Stimulated activated CD4-positive, alpha-beta T cell treated with anti-CD3 and anti-CD28 coated beads, TNF-alpha, amount 100 ng/mL, for 24 hours (primary cell): ENCODE results near the gene LRRC19.

Source experiments
- DNase-seq, 3 experiments: peaks; one replicate each; pipeline ENCODE4 v3.0.0-alpha.2; 2020; ENCODE audit warnings: low read depth in 3 of 3

Gene LRRC19, protein sequence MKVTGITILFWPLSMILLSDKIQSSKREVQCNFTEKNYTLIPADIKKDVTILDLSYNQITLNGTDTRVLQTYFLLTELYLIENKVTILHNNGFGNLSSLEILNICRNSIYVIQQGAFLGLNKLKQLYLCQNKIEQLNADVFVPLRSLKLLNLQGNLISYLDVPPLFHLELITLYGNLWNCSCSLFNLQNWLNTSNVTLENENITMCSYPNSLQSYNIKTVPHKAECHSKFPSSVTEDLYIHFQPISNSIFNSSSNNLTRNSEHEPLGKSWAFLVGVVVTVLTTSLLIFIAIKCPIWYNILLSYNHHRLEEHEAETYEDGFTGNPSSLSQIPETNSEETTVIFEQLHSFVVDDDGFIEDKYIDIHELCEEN

DNA sequence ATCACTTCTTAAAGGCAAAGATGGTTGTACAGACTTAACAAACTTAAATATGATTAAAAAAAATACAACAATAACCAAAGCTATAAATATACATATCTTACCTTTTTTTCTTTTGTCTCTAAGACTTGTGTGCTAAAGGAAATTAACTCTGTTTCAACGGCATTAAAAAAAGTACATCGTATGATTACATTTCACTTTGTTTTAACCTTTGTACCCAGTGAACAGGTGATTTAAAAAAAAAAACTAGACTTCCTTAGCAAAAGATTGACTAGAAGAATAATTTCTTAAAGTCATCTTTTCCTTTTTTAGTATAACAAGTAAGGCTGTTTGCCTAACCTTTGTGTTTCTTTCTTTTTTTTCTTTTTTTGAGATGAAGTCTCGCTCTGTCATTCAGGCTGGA lies at the start of gene LRRC19:
TSS of gene LRRC19 (minus strand) at position 182 of the 400 bp plus-strand sequence. CDS start 5,978 bp downstream, outside the sequence.
- no peak for DNase-seq

DNA sequence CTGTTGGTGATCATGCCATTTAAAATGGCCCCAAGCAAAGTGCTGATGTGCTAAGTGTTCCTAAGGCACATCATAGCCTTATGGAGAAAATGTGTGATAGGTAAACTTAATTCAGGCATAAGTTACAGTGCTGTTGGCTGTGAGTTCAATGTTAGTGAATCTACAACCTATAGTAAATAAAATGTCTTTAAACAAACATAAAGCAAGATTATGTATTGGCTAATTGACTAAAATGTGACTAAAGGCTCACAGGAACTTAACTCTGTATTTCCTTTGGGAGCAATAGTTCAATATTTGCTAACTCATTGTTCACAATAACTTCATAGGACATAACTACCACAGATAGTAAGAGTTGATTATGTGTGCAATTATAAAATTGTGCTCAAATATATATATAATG lies 49.4 kb upstream of the LRRC19 start:
- DNase-seq = no peak

DNA sequence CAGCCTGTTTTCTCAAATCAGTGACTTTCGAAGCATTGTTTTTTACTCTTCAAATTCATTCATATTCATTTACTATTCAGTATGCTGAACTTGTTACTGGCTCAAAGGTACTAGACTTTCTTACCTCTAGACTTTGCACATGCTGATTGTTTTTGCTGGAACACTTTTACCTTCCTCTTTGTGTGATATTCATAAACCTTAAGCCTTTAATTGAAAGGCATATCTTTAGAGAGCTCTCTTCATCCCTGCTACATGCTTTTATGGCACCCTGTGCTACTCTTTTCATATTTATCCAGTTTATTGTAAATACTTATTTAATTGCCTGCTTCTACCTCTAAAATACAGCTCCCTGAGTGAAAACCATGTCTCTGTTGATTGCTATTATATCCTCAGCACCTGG lies 48.7 kb upstream of the LRRC19 start:
- DNase-seq = no peak

DNA sequence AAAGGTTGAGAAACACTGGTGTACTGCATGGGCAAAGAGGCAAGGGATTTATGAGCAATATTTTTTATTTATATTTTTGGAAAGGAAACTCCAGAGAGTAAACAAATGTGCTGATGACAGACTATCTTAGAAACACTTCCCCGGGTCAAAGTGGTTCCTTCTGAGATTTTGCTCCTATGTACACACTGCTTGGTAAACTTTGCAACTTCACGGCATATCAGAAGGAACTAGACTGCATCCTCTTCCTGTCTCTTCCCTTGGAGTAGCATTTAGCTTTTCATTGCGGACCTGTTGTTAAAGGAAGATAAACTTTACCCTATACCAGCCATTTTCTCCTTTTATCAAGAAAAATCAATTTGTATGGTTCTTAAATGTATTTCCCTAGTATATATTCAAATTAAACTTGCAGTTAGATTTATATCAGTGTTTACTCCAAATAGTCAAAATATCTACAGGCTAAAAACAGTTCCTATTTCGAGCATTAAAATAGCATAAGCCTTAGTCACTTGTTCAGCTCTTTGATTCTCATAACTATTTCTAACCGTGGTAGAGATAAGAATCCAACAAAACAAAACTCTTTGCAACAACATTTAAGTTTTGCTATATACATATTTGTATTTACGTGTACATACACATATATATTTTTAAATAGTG lies 48.0 kb upstream of the LRRC19 start:
- no peak for DNase-seq

DNA sequence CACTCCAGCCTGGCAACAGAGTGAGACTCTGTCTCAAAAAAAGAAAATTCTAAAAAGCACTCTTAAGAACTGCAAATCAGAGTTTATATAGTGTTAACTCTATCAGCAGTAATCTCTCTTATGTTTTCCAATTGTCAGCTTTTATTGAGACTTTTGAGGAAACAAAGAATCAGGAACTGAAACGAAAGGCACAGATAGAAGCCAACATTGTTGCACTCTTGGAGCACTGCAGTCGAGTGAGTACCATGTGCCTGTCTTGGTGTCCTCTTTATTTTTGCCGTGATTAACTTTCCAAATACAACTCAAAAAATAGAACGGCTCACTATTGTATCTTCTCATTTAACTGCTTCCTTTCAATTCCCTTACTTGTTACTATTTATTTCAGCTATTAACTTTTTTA lies 41.7 kb upstream of the LRRC19 start:
- no peak for DNase-seq

DNA sequence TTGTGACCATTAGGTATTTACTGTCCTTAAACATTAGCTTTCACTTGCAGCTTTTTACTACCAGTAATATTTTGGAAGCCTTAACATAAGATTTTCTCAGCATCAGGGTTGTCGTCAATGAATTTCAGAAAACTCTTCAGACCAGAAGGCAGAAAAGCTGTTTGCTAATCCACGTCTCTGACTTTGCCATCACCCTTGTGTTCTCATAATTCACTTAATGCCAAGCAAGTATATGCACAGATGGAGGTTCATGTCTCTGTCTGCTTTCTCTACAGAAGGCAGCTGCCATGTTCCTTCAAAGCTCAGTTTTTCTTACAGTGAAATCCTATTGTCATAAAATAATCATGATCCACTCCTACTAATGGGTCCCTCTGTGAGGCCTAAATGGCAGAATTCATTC lies 37.7 kb upstream of the LRRC19 start:
- DNase-seq = no peak

DNA sequence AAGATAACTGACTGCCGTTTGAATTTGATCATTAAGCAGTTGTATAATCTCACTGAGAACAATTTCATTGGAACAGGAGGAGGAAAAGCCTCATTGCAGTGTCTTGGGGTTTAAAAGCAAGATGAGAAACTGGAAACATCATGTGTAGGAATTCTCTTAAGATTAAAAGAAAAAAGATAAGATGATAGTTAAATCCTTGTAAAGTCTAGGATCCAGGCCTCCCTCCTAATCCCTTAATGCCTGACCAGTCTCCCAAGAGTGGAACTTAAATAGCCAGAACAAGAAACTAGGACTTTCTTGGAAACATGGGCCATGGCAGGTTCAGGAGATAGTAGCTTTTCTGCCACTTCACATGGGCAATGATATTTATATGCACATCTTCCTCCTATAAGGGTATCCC lies 37.0 kb upstream of the LRRC19 start:
- no peak for DNase-seq

DNA sequence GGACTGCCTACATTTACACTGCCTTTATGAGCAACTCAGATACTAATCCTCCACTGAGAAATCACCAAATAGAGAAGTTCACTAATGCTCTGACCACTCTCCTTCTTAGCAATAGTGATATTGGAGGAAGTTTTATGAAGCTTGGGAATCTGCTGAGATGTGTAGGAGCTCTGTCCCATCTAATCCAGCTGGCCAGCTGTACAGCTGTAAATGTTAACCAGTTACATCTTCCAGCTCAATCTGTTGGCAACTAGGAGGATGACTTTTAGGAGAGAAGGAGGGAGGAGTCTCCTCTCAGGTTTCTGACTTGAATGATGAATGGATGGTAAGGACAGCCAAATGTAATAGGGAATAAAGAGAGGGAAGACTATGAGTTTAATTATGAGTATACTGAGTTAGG lies 36.3 kb upstream of the LRRC19 start:
- no peak for DNase-seq

DNA sequence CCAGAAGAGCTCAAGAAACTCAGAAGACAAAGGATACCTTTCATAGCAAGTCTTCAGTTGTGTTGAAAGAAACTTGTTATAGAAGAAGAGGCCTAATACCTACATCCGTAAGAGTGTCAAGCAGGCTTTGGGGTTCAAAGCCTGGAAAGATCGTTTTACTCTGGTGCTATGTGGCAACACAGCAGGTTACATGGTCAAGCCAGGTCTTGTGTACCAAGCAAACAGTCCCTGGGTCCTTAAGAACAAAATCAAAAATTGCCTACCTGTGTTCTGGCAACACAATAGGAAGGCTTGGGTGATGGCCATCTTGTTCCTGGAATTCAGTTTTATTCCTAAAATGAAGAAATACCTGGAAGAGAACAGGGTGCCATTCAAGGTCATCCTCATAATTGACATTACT lies 32.0 kb upstream of the LRRC19 start:
- DNase-seq = no peak

DNA sequence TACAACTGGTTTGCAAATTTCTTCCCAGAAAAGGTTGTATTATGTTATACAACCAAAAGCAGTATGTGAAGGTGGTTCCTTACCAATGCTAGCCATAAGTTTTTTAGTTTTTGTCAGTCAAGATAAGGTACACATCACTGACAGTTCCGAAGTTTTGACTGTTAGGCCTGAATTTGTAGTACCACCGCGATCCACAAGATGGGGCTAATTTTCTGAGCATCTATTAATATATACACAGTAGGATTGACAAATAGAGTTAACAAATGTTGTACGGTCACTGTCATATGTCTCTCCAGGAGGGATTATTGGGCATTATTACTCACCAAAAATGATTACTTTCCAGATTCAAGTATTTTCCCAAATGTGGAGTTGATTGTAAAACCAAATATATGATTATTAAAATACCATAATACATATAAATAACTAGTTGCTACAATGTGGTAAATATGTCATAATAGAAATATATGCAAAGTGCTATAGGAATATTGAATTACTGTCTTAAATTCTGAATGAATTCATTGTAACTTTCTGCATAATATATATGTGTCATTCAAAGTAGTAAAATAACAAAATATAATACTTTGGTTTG lies 28.4 kb upstream of the LRRC19 start:
- peak; percentile 10 to 26 (median 19) for DNase-seq

DNA sequence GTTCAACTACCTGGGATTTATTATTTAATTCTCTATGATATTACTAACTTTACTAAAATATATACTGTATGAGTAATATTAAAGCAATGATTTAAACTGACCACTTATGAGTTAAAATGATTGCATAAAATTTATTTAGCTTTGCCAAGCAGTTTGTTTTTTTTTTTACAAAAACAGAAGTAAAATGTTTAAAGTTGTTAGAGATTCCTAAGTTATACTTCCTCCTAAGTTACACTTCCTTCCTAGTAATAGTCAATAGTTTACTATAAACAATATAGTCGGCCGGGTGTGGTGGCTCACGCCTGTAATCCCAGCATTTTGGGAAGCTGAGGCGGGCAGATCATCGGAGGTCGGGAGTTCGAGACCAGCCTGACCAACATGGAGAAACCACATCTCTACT lies 23.7 kb upstream of the LRRC19 start:
- DNase-seq = no peak

DNA sequence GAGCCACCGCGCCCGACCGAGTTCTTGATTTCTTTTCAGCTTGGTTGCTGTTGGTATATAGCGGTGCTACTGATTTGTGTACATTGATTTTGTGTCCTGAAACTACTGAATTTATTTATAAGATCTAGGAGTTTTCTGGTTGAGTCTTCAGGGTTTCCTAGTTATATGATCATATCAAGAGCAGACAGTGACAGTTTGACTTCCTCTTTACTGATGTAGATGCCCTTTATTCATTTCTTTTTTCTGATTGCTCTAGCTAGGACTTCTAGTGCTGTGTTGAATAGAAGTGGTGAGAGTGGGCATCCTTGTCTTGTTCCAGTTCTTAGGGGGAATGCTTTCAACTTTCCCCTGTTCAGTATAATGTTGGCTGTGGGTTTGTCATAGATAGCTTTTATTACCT lies 17.4 kb upstream of the LRRC19 start:
- no peak for DNase-seq

DNA sequence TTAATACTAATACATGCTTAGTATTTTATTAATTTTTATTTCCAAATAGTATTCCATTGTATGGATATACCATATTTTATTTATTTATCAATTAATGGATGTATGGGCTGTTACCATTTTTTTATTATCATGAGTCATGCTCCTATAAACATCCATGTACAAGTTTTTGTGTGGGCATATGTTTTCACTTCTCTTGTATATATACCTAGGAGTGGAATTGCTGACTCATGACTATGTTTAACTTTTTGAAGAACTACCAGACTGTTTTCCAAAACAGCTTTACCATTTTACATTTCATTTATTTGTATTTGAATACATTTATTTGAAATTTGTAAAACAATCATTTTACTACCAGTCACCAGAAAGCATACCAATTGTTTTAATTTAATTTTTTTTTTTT lies 14.1 kb upstream of the LRRC19 start:
- no peak for DNase-seq

DNA sequence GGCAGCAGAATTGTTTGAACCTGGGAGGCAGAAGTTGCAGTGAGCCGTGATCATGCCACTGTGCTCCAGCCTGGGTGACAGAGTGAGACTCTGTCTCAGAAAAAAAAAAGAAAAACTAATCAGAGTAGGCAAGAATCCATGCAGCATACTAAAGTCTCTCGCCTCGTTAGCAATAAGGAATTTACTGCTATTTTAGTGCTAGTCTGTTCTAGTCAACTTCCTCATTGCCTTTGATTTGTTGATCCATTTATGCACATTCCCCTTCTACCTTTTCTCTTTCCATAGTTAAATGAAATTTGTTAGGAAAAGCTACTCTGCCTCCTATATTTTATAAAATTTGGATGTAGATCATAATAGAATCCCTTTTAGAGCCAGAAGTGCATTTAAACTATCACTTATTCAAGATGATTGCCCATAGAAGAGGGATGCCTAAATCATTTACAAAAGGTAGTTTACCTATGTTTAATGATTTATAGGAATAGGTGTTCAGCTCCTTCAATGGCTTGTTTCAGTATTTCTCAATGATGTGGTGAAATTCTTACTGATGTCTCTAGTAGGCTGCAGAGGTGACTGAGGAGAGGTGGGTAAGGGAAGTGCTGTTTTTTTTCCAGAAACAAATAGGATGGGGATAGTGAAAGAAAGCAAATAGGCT lies 1.9 kb downstream of the LRRC19 start:
- no peak for DNase-seq

DNA sequence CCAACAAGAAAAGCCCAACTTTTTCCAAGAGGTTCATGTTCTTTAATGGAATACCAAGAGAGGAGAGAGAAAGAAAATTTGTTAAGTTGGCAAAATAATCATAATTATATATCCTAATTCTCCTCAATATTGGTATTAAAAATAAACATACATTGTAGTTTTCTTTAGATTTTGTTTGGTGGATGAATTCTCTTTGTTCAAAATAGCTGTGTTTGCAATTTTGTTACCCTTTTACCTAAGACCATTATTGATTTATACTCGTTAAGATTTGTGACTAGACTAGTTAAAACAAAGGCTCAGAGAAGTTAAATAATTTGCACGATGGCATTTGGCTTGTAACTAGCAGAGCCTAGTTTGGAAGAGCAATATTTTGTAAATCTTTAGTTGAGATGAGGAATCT lies 9.7 kb downstream of the LRRC19 start:
- DNase-seq = no peak

DNA sequence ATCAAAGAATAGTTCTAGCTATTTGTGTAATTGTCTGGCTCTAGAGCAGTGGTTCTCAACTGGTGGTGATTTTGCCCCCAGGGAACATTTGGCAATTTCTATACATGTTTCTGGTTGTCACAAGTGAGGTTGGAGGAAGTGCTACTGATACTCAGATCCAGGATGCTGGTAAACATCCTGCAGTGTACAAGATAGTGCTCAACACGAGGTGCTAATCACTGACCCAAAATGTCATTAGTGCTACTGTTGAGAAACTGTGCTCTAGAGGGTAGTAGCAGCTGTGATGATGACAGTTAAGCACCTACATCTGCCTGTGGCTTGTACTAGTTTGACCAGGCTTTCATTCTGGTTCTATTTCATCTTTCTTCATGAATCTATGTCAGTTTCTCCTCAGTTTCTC lies 22.1 kb downstream of the LRRC19 start:
- DNase-seq = no peak

DNA sequence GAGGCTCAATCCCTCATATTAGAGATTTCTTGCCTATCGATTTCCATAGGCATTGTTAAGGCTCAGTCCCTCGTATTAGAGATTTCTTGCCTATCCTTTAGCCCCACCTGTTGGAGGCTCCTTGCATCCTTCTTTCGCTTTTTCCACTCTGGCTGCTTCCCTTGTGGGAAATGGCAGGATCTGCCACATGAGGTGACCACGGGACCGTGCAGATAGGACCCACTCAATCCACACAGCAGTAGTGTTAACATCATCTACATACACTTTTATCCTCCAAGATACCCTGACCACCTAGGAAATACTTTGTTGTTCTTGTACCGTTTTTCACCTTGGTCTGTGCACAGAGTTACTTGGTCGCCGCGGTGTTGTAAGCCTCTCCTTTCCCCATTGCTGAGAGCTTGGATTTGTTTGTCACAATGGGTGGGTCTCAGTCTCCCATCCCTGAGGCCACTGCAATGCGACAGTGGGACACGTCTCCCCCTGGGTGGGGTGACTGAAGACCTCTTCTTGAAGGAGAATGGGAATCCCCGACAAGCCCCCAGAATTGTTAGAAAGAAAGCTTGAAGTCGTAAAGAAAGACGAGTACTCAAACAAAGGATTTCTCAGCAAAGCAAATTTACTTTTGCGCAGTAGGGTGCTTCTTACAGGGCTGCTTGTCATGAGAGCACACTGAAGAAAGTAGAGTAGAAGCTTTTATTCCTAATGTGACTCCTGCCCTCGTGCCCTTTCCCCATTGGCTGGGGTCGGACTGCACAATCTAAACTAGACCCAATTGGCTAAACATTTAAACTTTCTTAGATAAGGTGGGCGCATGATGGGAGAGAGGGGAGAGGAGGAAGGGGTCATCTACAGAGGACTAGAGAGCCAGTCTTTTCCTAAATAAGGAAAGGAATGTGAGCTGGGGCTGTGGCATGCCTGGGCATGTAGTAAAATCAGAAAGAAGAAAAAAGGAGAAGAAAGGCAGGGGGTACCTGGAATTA lies 29.5 kb downstream of the LRRC19 start:
- DNase-seq = no peak

DNA sequence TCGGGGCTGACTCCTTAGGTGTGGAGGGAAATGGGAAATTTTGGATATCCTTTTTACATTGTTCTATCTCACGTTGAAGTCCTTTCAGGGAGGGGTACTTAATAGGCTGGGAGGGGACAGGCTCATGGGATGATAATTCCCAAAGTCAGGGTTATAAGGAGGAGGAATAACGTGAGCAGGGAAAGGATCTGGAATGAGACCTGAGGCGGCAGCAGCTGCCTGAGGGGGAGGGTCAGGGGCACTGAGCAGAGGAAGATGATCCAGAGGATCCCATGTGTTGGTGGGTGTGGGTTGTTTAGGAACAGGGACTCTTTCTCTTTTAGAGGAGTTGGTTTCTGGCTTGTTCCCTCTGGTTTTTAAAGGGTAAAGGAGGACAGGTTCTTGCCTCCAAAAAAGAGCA lies 30.5 kb downstream of the LRRC19 start:
- DNase-seq = no peak

DNA sequence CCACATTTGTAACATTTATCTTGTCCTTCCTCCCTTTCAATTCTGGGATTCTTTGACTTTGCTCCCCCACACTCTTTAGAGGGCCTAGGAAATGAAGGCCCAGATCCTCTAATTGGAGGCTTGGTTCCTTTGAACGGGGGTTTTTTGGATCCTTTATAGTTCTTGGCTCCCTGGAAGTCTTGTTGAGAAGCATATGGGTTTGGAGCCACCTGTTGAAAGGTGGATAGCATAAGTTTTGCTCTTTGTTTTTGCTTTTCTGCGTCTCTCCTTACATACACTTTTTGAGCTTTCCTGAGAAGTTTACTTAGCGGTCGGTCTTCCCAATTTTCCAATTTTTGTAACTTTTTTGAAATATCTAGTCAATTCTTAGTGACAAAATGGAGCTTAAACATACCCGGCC lies 31.5 kb downstream of the LRRC19 start:
- no peak for DNase-seq

DNA sequence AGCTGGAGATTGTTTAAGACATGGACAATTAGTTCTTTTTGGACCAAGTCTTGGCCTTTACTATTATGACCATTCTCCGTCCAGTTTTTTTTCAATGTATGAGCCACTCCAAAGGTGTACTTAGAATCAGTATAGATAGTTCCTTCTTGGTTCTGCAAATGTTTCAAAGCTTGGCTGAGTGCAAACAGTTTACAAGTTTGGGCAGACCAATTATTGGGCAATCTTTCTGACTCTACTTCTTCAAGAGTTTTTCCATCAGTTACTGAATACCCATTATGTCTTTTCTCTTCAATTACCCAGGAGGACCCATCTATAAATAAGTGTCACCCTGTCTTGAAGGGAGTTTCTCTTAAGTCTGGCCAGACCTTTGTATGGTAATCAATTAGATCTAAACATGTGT lies 33.8 kb downstream of the LRRC19 start:
- no peak for DNase-seq

DNA sequence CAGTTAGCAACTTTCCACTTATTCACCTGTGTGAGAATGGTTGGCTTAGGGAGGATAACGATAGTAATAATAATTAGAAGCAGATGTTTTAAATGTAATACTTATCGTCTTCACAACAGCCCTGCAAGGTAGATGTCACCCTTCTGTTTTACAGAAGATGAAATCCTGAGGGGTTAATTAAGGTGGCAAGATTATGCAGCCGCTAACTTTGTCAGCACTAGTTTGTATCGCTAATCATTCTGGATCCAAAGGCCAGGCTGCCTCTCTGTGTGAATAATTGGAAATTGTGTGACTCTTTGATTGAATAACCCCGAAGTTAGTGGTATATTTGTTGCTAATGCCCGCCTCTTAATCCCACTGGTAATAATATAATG lies 48.6 kb downstream of the LRRC19 start:
- DNase-seq = no peak
